Measurements from ENCODE around the gene SLC2A14. TPM values are rescaled to one million over a fixed set of nuclear protein-coding genes. Genes with fewer than 3 reads are reported as not detected.
"Not testable (repeated sequence)": the region's sequence is repeated elsewhere in the genome, so short reads cannot be mapped to it uniquely, and the experiment has no call there.

The SLC2A14 gene
- total RNA-seq, 2 experiments from 2014 or later: 0.48 TPM; not detected in 1

GRCh38 chr12:7832059-7832696, 40.5 kb downstream of the SLC2A14 start:
- BruUV-seq (replicated peaks): no TSS peak
- TF ChIP-seq CTCF (conservative IDR thresholded peaks at IDR 0.05; ENCODE audit: low read length) (peak; percentile 80), EZH2phosphoT487 (IDR thresholded peaks at IDR 0.05; ENCODE audit: borderline replicate concordance, low read depth, low read length) (no peak)
- intact Hi-C loops (cut with micrococcal nuclease; ENCODE audit: unreplicated experiment): no loop called here
- peak; percentile 66 for DNase-seq (ENCODE audit: low spot score)
- Histone ChIP-seq H3K4me3 (ENCODE audit: low read depth, low read length, poor library complexity, severe bottlenecking) (no peak overlapping the region), H4K20me1 (ENCODE audit: insufficient read depth, low read length) (no peaks in the 10 kb centered on the region), H3K4me1 (ENCODE audit: insufficient read depth, low read length, poor library complexity, severe bottlenecking) (no peaks in the 10 kb centered on the region), H3K27ac (ENCODE audit: low read depth, low read length, poor library complexity, severe bottlenecking) (no peak overlapping the region), H3K9me3 (ENCODE audit: low read length) (no peaks in the 10 kb centered on the region), H3K79me2 (ENCODE audit: insufficient read depth, low read depth, low read length) (no peaks in the 10 kb centered on the region), H3K9me2 (ENCODE audit: insufficient read depth, low read length) (no peaks in the 10 kb centered on the region), H2AFZ (ENCODE audit: low read length) (peak overlapping the region; percentile 59), H3K36me3 (ENCODE audit: insufficient read depth, low read length) (no peaks in the 10 kb centered on the region), H3K4me2 (ENCODE audit: low read length) (no peak overlapping the region)
- ChIA-PET CTCF (ENCODE audit: unreplicated experiment) (no interaction called here), POLR2A (interaction anchor here (0.5 to 1.2 kb wide), 4 partner anchors 9 to 125 kb away, joined by 3 read pairs; no protein-coding TSS in a partner anchor)

GRCh38 chr12:7829737-7830136, 43.0 kb downstream of the SLC2A14 start:
- H3K27ac ChIP-seq (ENCODE audit: low read depth, low read length, poor library complexity, severe bottlenecking); H3K4me2 ChIP-seq (ENCODE audit: low read length); CTCF ChIA-PET (ENCODE audit: unreplicated experiment); H3K79me2 ChIP-seq (ENCODE audit: insufficient read depth, low read depth, low read length); intact Hi-C loops (cut with micrococcal nuclease; ENCODE audit: unreplicated experiment); H3K9me2 ChIP-seq (ENCODE audit: insufficient read depth, low read length); H3K9me3 ChIP-seq (ENCODE audit: low read length); DNase-seq (ENCODE audit: low spot score); H3K4me3 ChIP-seq (ENCODE audit: low read depth, low read length, poor library complexity, severe bottlenecking); H4K20me1 ChIP-seq (ENCODE audit: insufficient read depth, low read length); H3K36me3 ChIP-seq (ENCODE audit: insufficient read depth, low read length); BruUV-seq (replicated peaks); H3K4me1 ChIP-seq (ENCODE audit: insufficient read depth, low read length, poor library complexity, severe bottlenecking); H2AFZ ChIP-seq (ENCODE audit: low read length): not testable (repeated sequence)
- POLR2A ChIA-PET: interaction anchor here (0.6 kb wide), 1 partner anchor 778 kb away, joined by 3 read pairs; no protein-coding TSS in a partner anchor

GRCh38 chr12:7825754-7826153, 47.0 kb downstream of the SLC2A14 start:
- H3K9me2 ChIP-seq (ENCODE audit: insufficient read depth, low read length); H3K4me1 ChIP-seq (ENCODE audit: insufficient read depth, low read length, poor library complexity, severe bottlenecking); H3K4me2 ChIP-seq (ENCODE audit: low read length); CTCF ChIA-PET (ENCODE audit: unreplicated experiment); BruUV-seq (replicated peaks); intact Hi-C loops (cut with micrococcal nuclease; ENCODE audit: unreplicated experiment); H3K79me2 ChIP-seq (ENCODE audit: insufficient read depth, low read depth, low read length); H3K36me3 ChIP-seq (ENCODE audit: insufficient read depth, low read length); H4K20me1 ChIP-seq (ENCODE audit: insufficient read depth, low read length); H2AFZ ChIP-seq (ENCODE audit: low read length); H3K4me3 ChIP-seq (ENCODE audit: low read depth, low read length, poor library complexity, severe bottlenecking); DNase-seq (ENCODE audit: low spot score); H3K27ac ChIP-seq (ENCODE audit: low read depth, low read length, poor library complexity, severe bottlenecking); H3K9me3 ChIP-seq (ENCODE audit: low read length); POLR2A ChIA-PET: not testable (repeated sequence)

Data from OCI-LY7 (cell line).